Jurkat, Clone E6-1 (cell line): ENCODE measurements around the gene C4orf50.

ENCODE experiments used
- DNase-seq: peaks from one replicate; pipeline ENCODE4 v3.0.0-alpha.2; 2011; ENCODE audit warnings: low read depth, low spot score
- H3K4me3 ChIP-seq: 2 replicates; pipeline ENCODE4 v1.5.1; 2011; ENCODE audit warnings: mild to moderate bottlenecking, low read length, control low read depth, moderate library complexity

The C4orf50 gene

DNA sequence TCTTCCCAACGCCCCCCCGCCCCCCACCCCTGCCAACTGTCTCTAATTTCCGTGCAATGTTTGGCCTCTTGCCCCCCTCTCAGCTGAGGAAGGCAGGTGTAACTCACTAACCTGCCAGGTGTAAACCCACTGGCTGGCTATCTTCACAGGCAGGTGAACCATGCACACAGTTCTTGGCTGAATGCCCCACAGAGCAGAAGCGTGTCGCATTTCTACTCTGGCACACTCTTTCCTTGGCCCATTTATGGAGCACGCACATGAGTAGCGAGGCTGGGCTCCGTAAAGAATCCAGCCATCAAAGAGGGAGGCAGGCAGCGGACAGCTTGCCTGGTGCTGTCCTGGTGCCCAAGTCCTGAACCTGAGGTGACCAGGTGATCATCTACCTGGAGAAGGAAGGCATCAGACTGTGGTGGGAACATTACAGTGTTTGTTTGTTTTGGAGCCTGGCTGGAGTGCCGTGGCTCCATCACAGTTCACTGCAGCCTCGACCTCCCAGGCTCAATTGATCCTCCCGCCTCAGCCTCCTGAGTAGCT, 86.1 kb downstream of the C4orf50 start:
- no peak overlapping the region for H3K4me3 ChIP-seq
- DNase-seq: no peak

DNA sequence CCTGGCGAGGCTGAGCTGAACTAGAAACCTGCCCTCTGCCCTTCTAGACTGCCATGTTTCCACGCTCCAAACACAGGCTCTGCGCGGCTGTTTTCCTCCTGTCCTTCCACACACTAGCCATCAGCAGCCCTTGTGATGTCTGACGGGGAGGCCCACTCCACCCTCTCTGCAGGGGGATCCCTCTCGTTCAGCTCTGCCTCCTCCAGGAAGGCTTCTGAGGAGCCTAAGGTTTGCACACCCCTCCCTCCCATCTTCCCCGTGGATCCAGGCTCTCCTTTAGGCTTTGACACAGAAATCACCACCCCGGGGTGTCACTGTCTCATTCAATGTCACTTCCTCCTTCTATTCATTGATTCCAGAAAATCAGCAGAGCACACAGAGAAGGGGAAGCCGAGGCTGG, 86.7 kb downstream of the C4orf50 start:
- no peak overlapping the region for H3K4me3 ChIP-seq
- no peak for DNase-seq

DNA sequence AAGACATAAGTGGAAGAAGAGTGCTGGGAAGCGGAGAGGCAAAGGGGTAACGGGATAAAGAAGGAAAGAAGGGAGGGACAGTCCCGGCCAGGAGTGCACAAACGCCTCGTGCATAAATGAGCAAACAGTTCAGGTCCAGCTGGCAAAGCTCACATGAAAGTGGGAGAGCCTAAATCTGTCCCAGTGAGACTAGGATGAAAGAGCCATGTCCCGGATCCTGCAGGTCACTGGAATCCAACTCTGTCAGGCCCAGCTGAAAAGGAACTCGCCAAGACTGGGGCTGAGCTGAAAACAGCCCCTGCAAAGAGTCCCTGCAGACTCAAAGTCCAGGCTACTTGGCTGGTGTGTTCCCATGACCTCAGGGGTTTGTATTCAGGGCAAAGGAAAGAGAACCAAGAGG, 87.4 kb downstream of the C4orf50 start:
- no peak overlapping the region for H3K4me3 ChIP-seq
- no peak for DNase-seq

DNA sequence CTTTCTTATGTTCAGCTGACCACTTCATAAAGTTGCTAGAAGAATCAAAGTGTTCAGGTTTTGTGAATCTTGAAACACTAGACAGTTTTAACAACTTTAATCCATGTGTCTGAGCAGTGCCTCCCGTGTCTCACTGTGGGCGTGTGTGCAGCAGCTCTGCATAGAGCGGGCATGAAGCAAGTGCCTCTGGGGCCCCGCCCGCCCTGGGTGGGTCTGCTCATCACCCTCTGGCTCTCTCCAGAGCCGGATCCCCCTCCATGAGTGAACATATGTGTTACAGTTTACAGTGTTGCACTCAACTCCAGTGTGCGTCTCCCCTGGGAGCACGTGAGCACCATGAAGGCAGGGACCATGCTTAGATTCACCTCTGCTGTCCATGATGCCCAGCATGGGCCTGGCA, 87.8 kb downstream of the C4orf50 start:
- H3K4me3 ChIP-seq: no peak overlapping the region
- DNase-seq: no peak

DNA sequence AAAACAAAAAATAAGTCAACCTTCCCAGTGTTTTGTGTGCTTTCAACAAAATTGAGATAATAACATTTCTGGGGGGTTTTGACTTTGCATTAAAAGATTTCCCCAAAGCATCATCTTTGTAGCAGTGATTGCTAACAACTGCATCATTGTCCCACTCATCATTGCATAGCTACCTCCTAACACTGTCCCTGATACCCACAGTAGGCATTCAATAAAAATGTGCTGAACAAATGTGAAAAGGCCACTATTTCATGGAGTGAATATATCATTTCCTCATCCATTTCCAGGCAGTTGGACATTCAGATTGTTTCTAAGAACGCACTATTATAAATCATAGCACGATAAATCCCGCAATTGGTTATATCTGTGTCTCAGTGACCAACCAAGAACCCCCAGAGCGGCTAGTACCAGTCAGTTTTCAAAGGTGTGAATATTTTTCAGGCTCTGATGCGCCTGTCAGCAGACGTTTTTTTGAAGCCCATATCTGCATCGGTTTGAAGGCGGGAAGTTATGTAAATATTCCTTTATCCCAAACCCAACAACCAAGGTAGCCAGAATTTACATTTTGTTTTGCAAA, 89.3 kb downstream of the C4orf50 start:
- H3K4me3 ChIP-seq: no peak overlapping the region
- DNase-seq: no peak

DNA sequence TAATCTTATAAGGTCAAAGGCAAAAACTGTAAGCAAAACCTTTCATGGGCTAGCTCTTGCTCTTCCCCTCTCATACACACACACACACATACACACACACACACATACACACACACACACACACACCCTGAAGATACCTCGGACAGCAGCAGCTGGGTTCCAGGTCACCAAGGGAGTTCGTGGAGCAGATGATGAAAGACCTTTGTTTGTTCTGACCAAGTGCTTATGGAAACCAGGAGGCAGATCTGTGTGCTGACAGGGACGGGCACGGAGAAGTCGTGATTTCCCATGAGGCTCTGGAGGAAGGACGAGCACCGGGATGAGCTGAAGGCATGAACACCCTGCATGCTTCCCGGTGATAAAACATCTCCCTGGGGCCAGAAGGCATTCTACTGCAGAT, 90.0 kb downstream of the C4orf50 start:
- DNase-seq: no peak
- H3K4me3 ChIP-seq: no peak overlapping the region

DNA sequence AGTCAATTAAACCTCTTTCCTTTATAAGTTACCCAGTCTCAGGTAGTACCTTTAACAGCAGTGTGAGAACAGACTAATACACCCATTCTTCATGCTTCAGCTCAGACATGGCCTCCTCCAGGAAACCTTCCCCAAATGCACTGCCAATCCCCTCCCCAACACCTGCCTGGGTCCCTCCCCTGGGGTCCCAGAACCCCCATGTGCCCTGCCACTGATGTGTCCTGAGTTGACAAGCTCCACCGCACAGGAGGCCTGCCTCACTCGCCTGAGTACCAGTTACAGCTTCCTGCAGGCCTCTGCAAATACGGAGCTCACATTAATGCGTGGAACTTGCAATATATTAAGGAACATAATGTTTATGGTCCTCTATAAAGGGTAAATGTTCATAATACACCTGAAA, 90.5 kb downstream of the C4orf50 start:
- no peak for DNase-seq
- no peak overlapping the region for H3K4me3 ChIP-seq

DNA sequence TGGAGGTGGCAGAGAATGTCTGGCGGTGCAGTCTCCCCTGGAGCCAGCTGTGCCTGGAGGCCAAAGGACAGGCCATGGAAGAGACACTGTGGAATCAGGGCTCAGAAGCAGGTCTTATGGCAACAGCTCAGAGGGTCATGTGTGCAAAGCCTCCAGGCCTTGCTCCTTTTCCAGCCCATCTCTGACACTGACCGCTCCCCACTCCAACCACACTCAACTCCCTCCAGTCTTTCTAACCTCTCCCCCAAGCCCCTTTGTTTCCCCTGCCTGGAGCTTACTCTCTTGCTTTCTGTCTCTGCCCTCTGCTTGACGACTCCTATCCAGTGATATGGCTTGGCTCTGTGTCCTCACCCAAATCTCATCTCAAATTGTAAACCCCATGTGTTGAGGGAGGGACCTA, 91.1 kb downstream of the C4orf50 start:
- no peak overlapping the region for H3K4me3 ChIP-seq
- no peak for DNase-seq

DNA sequence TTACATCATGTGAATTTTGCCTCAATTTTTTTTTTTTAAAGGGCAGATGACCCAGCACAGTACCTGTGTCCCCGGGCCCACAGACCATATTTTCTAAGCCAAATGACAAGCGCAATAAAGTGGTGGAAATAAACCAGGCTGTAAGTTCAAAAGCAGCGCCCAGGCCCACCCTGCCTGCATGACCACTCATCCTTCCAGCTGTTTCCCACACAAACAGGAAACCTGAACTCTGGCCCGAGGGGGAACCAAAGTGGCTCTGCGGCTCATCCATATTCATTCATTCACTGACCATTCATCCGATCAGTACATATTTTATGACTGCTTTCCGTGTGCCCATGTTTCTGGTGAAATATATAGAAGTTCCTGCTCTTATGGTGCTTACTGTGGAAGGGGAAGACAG, 91.6 kb downstream of the C4orf50 start:
- H3K4me3 ChIP-seq: no peak overlapping the region
- DNase-seq: no peak

DNA sequence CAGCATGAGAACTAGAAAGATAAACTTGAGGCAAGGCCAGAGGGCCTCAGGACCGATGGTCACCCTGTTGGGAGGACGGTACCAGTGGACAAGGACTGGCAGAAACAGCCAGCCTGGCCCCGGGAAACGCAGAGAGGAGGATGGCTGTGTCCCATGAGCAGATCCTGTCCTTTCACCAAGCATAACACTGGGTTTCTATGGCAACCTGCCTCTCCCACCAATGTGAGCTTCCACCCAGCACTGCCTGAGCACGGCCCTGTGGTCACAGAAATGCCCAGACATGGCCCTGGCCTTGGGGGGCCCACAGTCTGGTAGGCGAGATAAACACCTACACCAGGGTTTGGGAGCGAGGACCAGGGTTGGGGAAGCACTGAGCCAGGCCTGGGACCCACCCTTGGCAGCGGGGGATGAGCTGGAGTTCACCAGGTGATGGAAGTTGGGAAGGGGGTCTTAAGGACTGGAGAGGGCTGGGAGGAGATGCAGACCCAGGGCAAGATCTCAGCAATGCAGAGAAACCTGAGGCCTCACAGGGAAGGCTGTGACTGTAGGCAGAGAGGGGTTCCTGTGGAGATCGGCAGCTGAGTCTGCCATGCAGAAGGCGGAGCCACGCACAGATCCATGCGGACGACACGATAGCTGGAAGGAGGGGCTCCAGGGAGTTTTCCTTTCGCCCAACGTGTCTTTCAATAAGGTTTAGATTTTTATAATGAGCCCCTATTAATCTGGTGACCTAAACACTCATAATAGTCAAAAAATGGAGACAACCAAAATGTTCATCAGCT, 92.6 kb downstream of the C4orf50 start:
- H3K4me3 ChIP-seq: no peak overlapping the region

DNA sequence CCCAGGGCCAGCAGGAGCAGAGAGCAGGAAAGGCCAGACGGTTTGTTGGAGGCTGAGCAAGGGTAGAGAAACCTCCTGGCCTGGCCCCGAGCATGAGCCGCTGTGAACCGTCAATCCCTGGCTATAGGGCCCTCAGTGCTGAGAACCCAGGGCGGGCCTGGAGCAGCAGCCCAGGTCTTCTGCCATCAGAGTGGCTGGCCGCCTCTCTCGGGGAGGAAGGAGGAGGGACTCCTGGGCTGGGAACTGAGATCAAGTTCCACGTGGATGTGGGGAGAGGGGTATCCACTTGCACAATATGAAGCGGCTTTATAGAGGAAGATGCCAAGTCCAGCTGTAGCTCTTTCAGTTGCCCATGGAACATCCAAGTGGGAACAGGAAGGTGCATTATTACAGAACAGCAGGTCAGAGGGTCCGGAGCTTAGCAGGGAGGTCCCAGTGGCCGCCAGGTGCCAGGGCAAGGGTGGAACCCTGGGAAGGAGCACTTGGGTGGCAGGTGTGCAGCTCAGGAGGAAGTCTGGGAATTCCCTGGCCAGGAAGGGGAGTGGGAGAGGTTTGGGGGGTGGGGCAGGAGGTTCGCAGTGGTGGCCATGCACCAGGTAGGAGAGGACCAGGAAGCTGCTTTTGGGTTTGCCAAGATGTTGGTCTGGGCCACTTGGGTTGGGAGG, 93.6 kb downstream of the C4orf50 start:
- no peak for DNase-seq
- no peak overlapping the region for H3K4me3 ChIP-seq

More for the DNA sequence above, 92.6 kb downstream of the C4orf50 start:
- no peak for DNase-seq

DNA sequence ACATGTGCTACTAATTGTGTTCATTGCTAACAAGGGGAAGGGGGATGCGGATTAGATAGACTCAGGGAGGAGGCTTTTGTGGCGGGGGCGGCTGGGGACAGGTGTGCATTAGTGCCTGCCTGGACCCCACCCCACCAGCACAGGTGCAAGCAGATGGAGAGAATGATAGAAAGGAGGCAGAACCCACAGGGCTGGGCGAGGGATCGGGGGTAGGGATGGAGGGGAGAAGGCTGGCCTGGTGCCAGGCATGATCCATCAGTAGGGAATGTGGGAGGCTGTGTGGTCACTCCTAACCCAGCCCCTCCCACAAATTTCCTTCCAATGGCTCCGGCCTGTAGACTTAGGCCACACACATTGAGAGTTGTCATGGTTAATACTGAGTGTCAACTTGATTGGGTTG, 94.9 kb downstream of the C4orf50 start:
- no peak for DNase-seq
- no peak overlapping the region for H3K4me3 ChIP-seq

DNA sequence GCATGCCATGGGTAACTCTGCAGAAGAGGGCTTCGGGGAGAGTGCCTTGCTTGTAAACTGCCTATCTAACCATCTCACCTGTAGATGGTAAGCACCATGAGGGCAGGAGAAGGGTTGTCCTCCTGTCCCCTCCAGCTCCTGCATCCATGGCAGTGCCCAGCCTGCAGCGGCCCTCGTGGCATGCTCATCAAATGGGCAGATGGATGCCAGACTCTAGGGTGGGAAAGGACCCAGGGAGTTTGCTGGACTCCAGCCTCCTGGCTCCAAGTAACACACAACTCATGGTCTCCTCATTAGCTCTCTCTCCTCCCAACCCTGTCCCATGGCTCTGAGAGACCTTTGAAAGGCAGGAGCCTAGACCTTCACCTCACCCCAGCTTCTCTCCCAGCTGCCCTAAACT, 95.7 kb downstream of the C4orf50 start:
- DNase-seq: no peak
- H3K4me3 ChIP-seq: no peak overlapping the region

DNA sequence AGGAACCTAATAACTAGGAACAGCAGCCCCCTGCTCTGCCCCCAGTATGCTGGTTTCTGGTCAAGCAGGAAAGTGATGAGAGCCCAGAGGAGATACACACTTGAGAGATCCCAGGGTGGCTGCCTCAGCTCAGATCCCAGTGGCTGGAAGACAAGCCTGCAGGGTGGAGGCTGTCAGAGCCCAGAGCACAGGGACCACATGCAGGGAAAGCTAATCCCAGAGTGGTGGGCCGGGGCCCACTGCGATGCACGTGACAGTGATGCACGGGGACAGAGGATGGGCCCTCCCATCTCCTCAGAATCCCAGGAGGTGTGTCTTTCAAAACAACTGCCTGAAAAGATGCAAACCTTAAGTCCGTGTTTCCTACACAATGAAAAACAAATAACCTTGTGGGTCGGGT, 96.2 kb downstream of the C4orf50 start:
- no peak overlapping the region for H3K4me3 ChIP-seq
- DNase-seq: no peak

DNA sequence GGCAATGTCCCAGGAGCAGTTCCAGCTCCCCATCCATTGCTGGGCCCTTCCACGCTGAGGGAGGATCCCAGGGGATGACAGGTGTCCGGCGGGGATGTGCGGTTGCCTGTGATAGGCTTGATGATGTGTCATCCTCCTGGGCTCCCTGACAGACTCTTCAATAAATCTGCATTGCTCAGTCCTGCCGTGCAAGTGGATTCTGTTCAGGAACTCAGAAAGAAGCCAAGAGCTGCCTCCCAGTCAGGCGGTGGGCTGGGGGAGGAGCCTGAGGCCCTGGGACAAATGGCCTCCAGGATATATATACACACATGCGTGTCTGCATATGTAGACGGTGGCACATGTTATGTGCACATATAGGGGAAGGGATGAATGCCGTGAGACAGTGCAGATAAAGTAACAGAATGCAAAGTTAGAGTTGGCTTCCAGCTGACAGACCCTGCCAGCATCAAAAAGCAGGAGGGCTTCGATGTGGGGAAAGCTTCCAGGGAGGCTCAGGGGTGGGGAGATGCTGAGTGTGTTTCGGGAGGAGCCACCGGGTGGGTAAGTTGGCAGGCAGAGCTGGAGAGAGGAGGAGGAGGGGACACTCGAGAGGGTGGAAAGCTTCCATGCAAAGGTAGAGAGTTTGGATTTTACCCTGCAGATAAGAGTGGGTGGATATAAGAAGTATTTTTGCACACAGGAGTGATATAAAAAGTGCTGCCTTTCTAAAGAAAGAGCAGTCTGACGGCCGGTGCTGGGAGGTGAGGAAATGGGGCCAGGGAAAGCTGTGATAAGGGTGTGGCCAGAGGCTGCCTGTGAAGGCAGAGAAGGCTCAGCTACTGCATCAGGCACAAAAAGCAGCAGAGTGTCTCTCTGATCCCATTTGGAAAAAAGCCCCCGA, 96.9 kb downstream of the C4orf50 start:
- no peak for DNase-seq

DNA sequence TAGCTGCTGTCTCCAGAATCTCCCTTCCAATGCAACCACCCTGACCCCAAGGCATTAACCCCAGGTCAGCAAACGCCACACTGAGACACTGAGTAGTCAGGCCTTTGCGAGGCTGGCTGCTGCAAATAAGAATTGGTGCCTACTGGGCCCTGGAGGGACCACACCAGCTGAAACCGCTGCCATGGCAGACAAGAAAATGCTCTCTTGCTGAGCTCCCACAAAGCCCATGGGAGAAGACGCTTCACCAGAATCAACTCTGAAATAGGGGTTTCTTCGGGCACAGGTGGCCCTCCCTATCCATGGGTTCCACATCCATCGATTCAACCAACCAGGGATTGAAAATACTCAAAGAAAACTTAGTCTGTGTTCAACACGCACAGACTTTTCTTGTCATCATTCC, 98.7 kb downstream of the C4orf50 start:
- no peak overlapping the region for H3K4me3 ChIP-seq
- DNase-seq: no peak

More for the DNA sequence above, 96.9 kb downstream of the C4orf50 start:
- H3K4me3 ChIP-seq: no peak overlapping the region

DNA sequence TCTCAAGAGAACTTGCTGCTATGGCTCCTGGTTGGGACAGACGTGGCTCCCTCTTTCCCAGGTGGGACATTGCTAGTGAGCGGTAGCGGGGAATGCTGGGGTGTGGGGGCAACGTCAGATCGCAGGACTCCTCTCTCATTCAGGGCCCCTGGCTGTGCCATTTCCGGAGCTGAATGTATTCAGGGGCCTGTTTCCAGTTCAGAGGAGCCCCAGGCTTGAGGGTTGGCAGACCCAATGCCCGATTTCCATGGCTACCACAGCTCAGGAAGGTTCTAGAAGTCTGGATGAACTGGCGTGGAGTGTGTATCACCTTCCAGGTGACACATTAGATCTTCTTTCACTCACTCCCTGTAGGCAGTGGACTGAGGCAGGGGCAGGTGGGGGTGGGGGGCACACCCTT, 99.2 kb downstream of the C4orf50 start:
- no peak for DNase-seq
- H3K4me3 ChIP-seq: no peak overlapping the region

DNA sequence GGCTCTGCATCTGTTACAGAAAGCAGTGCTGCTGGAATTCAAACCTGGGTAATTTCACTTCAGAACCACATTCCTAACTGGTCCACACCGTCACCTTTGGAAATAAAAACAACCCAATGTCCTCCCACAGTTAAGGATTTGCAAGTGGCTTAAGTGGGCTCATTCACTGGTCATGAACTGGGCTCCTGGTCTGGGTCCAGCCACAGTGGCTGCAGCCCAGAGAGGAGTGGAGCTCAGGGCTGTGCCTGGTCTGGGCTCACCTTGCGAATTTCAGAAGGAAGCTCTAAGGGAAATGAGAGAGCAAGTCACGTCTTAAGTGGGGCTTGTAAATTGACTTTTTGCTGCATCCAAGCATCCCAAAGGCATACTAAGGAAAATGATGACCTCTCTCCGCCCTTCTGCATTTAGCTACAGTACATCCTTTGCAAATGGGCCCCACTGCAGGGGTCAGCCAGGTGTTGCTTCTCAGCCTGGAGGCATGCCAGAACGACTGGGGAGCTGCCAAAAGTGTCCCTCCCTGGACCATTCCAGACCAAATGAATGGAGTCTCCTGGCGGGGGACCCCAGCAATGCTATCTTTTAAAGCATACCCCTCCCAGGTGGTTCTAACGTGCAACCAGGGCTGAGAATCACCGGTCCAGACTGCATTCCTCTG, 99.8 kb downstream of the C4orf50 start:
- no peak for DNase-seq

DNA sequence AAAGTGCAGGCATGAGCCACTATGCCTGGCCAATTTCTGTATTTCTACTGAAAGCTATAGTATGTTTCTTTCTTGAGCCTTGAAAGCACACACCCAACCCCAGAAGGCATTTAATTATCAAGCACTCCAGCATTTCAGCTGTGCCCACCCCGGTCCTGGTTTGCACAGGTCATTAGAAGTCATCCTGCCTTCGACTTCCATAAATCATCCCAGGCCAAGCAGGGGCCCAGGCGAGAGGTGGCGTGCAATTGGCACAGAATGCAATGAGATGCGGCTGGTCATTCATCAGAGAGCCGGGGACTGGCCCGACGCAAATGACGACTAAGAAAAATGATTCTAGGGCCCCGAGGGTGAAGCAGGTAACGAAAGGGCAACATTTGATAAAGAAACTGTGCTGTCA, 100.6 kb downstream of the C4orf50 start:
- no peak for DNase-seq
- H3K4me3 ChIP-seq: no peak overlapping the region

More for the DNA sequence above, 99.8 kb downstream of the C4orf50 start:
- no peak overlapping the region for H3K4me3 ChIP-seq
